ENCODE measurements around the gene ZRANB2. TPM values are rescaled to one million over a fixed set of nuclear protein-coding genes. Genes with fewer than 3 reads are reported as not detected.

The ZRANB2 gene
- polyA plus RNA-seq, 3 donors, result 21.3 to 42.1 (median 22.9) TPM

- Histone ChIP-seq H3K9me3 (replicated peaks in 1 of 2; ENCODE audit: control insufficient read depth in 1 of 2, insufficient read depth in 1 of 2, low read length in 2 of 2) (no peaks in the 10 kb centered on the region), H3K36me3 (replicated peaks in 1 of 2; ENCODE audit: control insufficient read depth in 1 of 2, insufficient read depth in 2 of 2, low read length in 2 of 2) (peaks cover 95 to 98% of the 10 kb centered on the region in 2 donors), H3K4me3 (replicated peaks in 1 of 3; ENCODE audit: low read depth in 2 of 3, low read length in 3 of 3) (no peak overlapping the region), H3K27me3 (ENCODE audit: control insufficient read depth in 2 of 2, insufficient read depth in 2 of 2, low read length in 2 of 2) (no peaks in the 10 kb centered on the region), H3K27ac (ENCODE audit: low read depth in 1 of 2, low read length in 2 of 2) (no peak overlapping the region), H3K4me1 (ENCODE audit: control insufficient read depth in 1 of 2, insufficient read depth in 2 of 2, low read length in 2 of 2) (no peaks in the 10 kb centered on the region), H2AFZ (ENCODE audit: insufficient read depth, low read depth, low read length, poor library complexity, severe bottlenecking) (no peak overlapping the region), H3K79me2 (ENCODE audit: insufficient read depth, low read length) (peaks cover 25% of the 10 kb centered on the region), H3K4me2 (replicated peaks; ENCODE audit: extremely low read depth, low read length, poor library complexity, severe bottlenecking) (no peak overlapping the region), H4K20me1 (ENCODE audit: insufficient read depth, low read length) (peaks cover 36% of the 10 kb centered on the region), H3K9ac (ENCODE audit: insufficient read depth, low read length, poor library complexity, severe bottlenecking) (no peak overlapping the region)
- Mint-ChIP-seq H3K4me1 (no peaks in the 10 kb centered on the region), H3K27ac (no peak overlapping the region), H3K27me3 (ENCODE audit: low read depth in 3 of 3) (no peaks in the 10 kb centered on the region), H3K4me3 (no peak overlapping the region), H3K9me3 (no peaks in the 10 kb centered on the region), H3K36me3 (peaks cover 78 to 81% of the 10 kb centered on the region in 2 donors)
- TF ChIP-seq, protein P1, sequence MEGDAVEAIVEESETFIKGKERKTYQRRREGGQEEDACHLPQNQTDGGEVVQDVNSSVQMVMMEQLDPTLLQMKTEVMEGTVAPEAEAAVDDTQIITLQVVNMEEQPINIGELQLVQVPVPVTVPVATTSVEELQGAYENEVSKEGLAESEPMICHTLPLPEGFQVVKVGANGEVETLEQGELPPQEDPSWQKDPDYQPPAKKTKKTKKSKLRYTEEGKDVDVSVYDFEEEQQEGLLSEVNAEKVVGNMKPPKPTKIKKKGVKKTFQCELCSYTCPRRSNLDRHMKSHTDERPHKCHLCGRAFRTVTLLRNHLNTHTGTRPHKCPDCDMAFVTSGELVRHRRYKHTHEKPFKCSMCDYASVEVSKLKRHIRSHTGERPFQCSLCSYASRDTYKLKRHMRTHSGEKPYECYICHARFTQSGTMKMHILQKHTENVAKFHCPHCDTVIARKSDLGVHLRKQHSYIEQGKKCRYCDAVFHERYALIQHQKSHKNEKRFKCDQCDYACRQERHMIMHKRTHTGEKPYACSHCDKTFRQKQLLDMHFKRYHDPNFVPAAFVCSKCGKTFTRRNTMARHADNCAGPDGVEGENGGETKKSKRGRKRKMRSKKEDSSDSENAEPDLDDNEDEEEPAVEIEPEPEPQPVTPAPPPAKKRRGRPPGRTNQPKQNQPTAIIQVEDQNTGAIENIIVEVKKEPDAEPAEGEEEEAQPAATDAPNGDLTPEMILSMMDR (IDR thresholded peaks at IDR 0.05), result no peak
- intact Hi-C loops (cut with micrococcal nuclease), result no loop called here
- no peak for DNase-seq
- no CpG with 5 or more reads among the region's 4 CpGs for whole genome bisulfite sequencing (ENCODE audit: insufficient coverage)
Measured at GRCh38 chr1:71071720-71072119, 9.1 kb downstream of the ZRANB2 start.

GRCh38 chr1:71068325-71069240 is 12.3 kb downstream of the ZRANB2 start:
- intact Hi-C loops (cut with micrococcal nuclease), result loop anchor here in 1 of 2 donors (10.0 kb wide), 1 partner anchor 824 kb away; no protein-coding TSS in a partner anchor
- TF ChIP-seq, protein P1 (IDR thresholded peaks at IDR 0.05), result no peak
- Mint-ChIP-seq H3K4me1 (no peaks in the 10 kb centered on the region), H3K27me3 (ENCODE audit: low read depth in 3 of 3) (no peaks in the 10 kb centered on the region), H3K36me3 (peaks cover 76 to 81% of the 10 kb centered on the region in 2 donors), H3K27ac (peak overlapping the region in 1 of 7 donors; percentile 36), H3K9me3 (no peaks in the 10 kb centered on the region), H3K4me3 (no peak overlapping the region)
- no peaks in the 10 kb centered on the region for H3K4me1 ChIP-seq (ENCODE audit: control insufficient read depth in 1 of 2, insufficient read depth in 2 of 2, low read length in 2 of 2)
- no peak overlapping the region for H3K27ac ChIP-seq (ENCODE audit: low read depth in 1 of 2, low read length in 2 of 2)
- H3K36me3 ChIP-seq (replicated peaks in 1 of 2; ENCODE audit: control insufficient read depth in 1 of 2, insufficient read depth in 2 of 2, low read length in 2 of 2), result peaks cover 96 to 98% of the 10 kb centered on the region in 2 donors
- no CpG with 5 or more reads among the region's 6 CpGs for WGBS (ENCODE audit: insufficient coverage)
- H3K27me3 ChIP-seq (ENCODE audit: control insufficient read depth in 2 of 2, insufficient read depth in 2 of 2, low read length in 2 of 2), result no peaks in the 10 kb centered on the region
- DNase-seq, result no peak
- H3K9me3 ChIP-seq (replicated peaks in 1 of 2; ENCODE audit: control insufficient read depth in 1 of 2, insufficient read depth in 1 of 2, low read length in 2 of 2), result no peaks in the 10 kb centered on the region
- no peak overlapping the region for H2AFZ ChIP-seq (ENCODE audit: insufficient read depth, low read depth, low read length, poor library complexity, severe bottlenecking)
- no peak overlapping the region for H3K4me3 ChIP-seq (replicated peaks in 1 of 3; ENCODE audit: low read depth in 2 of 3, low read length in 3 of 3)
- H3K4me2 ChIP-seq (replicated peaks; ENCODE audit: extremely low read depth, low read length, poor library complexity, severe bottlenecking), result no peak overlapping the region
- no peak overlapping the region for H3K9ac ChIP-seq (ENCODE audit: insufficient read depth, low read length, poor library complexity, severe bottlenecking)
- H3K79me2 ChIP-seq (ENCODE audit: insufficient read depth, low read length), result no peaks in the 10 kb centered on the region
- peaks cover 12% of the 10 kb centered on the region for H4K20me1 ChIP-seq (ENCODE audit: insufficient read depth, low read length)
